Trophoblast cell (in vitro differentiated cells and primary cell): ENCODE data around the gene LCP2.

Source experiments
- DNase-seq, 2 donors: peaks; one replicate each; pipeline ENCODE4 v3.0.0-alpha.2; 2016
- H2AFZ ChIP-seq: 2 replicates; pipeline ENCODE4 v1.6.1; 2013; ENCODE audit warnings: low read length, moderate library complexity, mild to moderate bottlenecking; ENCODE audit not compliant: insufficient read depth, poor library complexity
- H2AK5ac ChIP-seq: 2 replicates; pipeline ENCODE4 v1.6.1; 2013; ENCODE audit warnings: mild to moderate bottlenecking, low read length
- H2BK120ac ChIP-seq: 2 replicates; pipeline ENCODE4 v1.6.1; 2013; ENCODE audit warnings: low read length, mild to moderate bottlenecking, moderate library complexity; ENCODE audit not compliant: insufficient read depth, poor library complexity
- H2BK12ac ChIP-seq: 2 replicates; pipeline ENCODE4 v1.6.1; 2013; ENCODE audit warnings: mild to moderate bottlenecking, low read length, moderate library complexity
- H2BK5ac ChIP-seq: 2 replicates; pipeline ENCODE4 v1.6.1; 2013; ENCODE audit warnings: low read length, low read depth, moderate library complexity, mild to moderate bottlenecking; ENCODE audit not compliant: poor library complexity
- H3K14ac ChIP-seq: 2 replicates; pipeline ENCODE4 v1.6.1; 2013; ENCODE audit warnings: mild to moderate bottlenecking, low read length
- H3K18ac ChIP-seq: 2 replicates; pipeline ENCODE4 v1.6.1; 2013; ENCODE audit warnings: mild to moderate bottlenecking, low read length
- H3K23ac ChIP-seq: 2 replicates; pipeline ENCODE4 v1.6.1; 2013; ENCODE audit warnings: low read length
- H3K27ac ChIP-seq: 2 replicates; pipeline ENCODE4 v1.5.1; 2013; ENCODE audit warnings: low read depth, mild to moderate bottlenecking, inconsistent platforms, low read length, moderate library complexity
- H3K27me3 ChIP-seq: 2 replicates; pipeline ENCODE4 v1.6.1; 2013; ENCODE audit warnings: inconsistent platforms, mild to moderate bottlenecking, low read length, moderate library complexity; ENCODE audit not compliant: insufficient read depth
- H3K36me3 ChIP-seq, 2 experiments: 1 replicate in 1 of 2; 2 replicates in 1 of 2; pipeline ENCODE4 v1.6.1; 2013; ENCODE audit warnings: low read length in 2 of 2, mild to moderate bottlenecking in 2 of 2, moderate library complexity in 1 of 2; ENCODE audit not compliant: insufficient read depth in 2 of 2, control insufficient read depth in 1 of 2
- H3K4ac ChIP-seq: 2 replicates; pipeline ENCODE4 v1.6.1; 2013; ENCODE audit warnings: low read depth, mild to moderate bottlenecking, low read length, moderate library complexity
- H3K4me1 ChIP-seq, 2 experiments: 1 replicate in 1 of 2; 2 replicates in 1 of 2; pipeline ENCODE4 v1.6.1; 2013; ENCODE audit warnings: low read length in 2 of 2, mild to moderate bottlenecking in 2 of 2, moderate library complexity in 1 of 2; ENCODE audit not compliant: insufficient read depth in 2 of 2, control insufficient read depth in 1 of 2
- H3K4me2 ChIP-seq: 2 replicates; pipeline ENCODE4 v1.6.1; 2013; ENCODE audit warnings: inconsistent platforms, mild to moderate bottlenecking, low read length, moderate library complexity
- H3K4me3 ChIP-seq: 2 replicates; pipeline ENCODE4 v1.5.1; 2013; ENCODE audit warnings: mild to moderate bottlenecking, low read depth, low read length, inconsistent platforms
- H3K79me1 ChIP-seq: one replicate; pipeline ENCODE4 v1.6.1; 2013; ENCODE audit warnings: low read length
- H3K79me2 ChIP-seq: 2 replicates; pipeline ENCODE4 v1.6.1; 2013; ENCODE audit warnings: low read length, mild to moderate bottlenecking; ENCODE audit not compliant: control insufficient read depth, insufficient read depth, poor library complexity
- H3K9ac ChIP-seq: 2 replicates; pipeline ENCODE4 v1.6.1; 2013; ENCODE audit warnings: mild to moderate bottlenecking, low read length
- H3K9me3 ChIP-seq: 2 replicates; pipeline ENCODE4 v1.6.1; 2013; ENCODE audit warnings: low read depth, mild to moderate bottlenecking, control low read depth, inconsistent platforms, low read length; ENCODE audit not compliant: insufficient read depth
- H4K12ac ChIP-seq: 2 replicates; pipeline ENCODE4 v1.6.1; 2013; ENCODE audit warnings: low read depth, mild to moderate bottlenecking, low read length, moderate library complexity
- H4K8ac ChIP-seq: 2 replicates; pipeline ENCODE4 v1.6.1; 2013; ENCODE audit warnings: low read depth, mild to moderate bottlenecking, low read length, moderate library complexity
- H4K91ac ChIP-seq: one replicate; pipeline ENCODE4 v1.6.1; 2013; ENCODE audit warnings: low read depth, mild to moderate bottlenecking, low read length, moderate library complexity
- WGBS: extraction: QIAGEN DNeasy Blood & Tissue Kit; methylation state at CpG from one replicate; pipeline ENCODE4 v1.1.7; 2013; ENCODE audit warnings: missing lambda C conversion rate; ENCODE audit not compliant: insufficient read length, insufficient coverage; ENCODE audit errors: extremely low coverage; 5-methylcytosine and 5-hydroxymethylcytosine counted together

Gene LCP2

GRCh38 chr5:170279459-170279817 lies 18.1 kb downstream of the LCP2 start:
- no peaks in the 10 kb centered on the region for H3K36me3 ChIP-seq

DNA sequence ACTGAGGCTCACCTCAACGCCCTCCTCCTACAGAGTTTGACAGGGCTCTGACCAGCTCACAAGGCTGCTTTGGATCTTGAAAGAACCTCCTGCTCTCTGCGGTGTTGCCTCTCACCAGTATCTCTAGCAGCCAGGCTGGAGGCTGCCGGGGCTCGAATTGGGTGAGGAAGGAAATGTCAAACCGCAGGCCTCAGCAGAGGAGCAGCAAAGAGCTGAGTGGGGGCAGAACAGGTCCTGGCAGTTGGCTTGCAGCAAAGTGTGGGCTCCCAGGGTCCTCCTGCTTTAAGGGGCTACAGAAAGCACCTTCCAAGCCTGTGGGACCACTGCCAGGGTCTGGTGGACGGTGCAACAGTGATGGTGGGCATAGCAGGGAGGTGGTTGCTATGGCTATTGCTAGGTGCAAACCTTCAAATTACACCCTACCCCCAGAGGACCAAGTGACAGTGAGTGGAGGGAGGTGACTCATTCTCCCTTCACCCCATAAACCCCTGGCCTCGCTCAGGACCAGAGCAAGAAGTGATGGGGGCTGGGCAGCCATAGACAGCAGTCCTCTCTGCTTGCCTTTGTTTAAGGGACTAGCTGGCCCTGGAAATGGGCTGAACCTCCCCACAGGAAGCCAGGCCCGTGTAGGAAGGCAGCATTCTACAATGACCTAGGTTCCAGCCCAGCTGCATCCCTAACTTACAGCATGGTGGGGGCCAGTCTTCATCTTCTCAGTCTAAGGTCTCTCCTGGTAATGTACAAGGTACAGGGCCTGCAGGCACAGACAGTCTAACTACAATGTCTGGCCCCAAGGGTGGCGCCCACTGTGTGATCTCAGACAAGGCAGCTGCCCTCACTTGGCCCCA lies 18.7 kb downstream of the LCP2 start:
- peaks cover 2% of the 10 kb centered on the region for H3K79me1 ChIP-seq
- peaks cover 13 to 21% of the 10 kb centered on the region in 2 experiments for H3K4me1 ChIP-seq
- H3K79me2 ChIP-seq: no peaks in the 10 kb centered on the region
- DNase-seq: no peak
- H2BK12ac ChIP-seq: peak overlapping the region; percentile 9
- H3K9me3 ChIP-seq: peaks cover 4% of the 10 kb centered on the region
- no peak overlapping the region for H3K9ac ChIP-seq
- WGBS: no CpG with 5 or more reads among the region's 9 CpGs
- no peak overlapping the region for H2AK5ac ChIP-seq
- H3K4ac ChIP-seq: no peak overlapping the region
- no peak overlapping the region for H3K18ac ChIP-seq
- peak overlapping the region; percentile 26 for H3K14ac ChIP-seq
- no peak overlapping the region for H2BK120ac ChIP-seq
- no peaks in the 10 kb centered on the region for H3K36me3 ChIP-seq
- peaks cover 2% of the 10 kb centered on the region for H3K27me3 ChIP-seq
- H3K23ac ChIP-seq: no peak overlapping the region
- H3K4me3 ChIP-seq: no peak overlapping the region
- peak overlapping the region; percentile 7 for H2BK5ac ChIP-seq
- no peak overlapping the region for H3K27ac ChIP-seq
- H2AFZ ChIP-seq: no peak overlapping the region
- no peak overlapping the region for H3K4me2 ChIP-seq
- H4K8ac ChIP-seq: peak overlapping the region; percentile 47
- no peak overlapping the region for H4K12ac ChIP-seq
- peak overlapping the region; percentile 29 for H4K91ac ChIP-seq

More at GRCh38 chr5:170279459-170279817, 18.1 kb downstream of the LCP2 start:
- peaks cover 2% of the 10 kb centered on the region for H3K79me1 ChIP-seq
- no peak overlapping the region for H3K9ac ChIP-seq
- no peak overlapping the region for H3K4me2 ChIP-seq
- WGBS: no CpG with 5 or more reads among the region's 4 CpGs
- no peak overlapping the region for H3K23ac ChIP-seq
- no peaks in the 10 kb centered on the region for H3K79me2 ChIP-seq
- H3K27ac ChIP-seq: no peak overlapping the region
- no peak overlapping the region for H2BK5ac ChIP-seq
- H2AK5ac ChIP-seq: no peak overlapping the region
- H2BK120ac ChIP-seq: no peak overlapping the region
- H3K18ac ChIP-seq: no peak overlapping the region
- no peak overlapping the region for H4K12ac ChIP-seq
- peaks cover 2% of the 10 kb centered on the region for H3K27me3 ChIP-seq
- no peak overlapping the region for H3K14ac ChIP-seq
- H3K4ac ChIP-seq: no peak overlapping the region
- no peak overlapping the region for H4K91ac ChIP-seq
- no peak for DNase-seq
- no peak overlapping the region for H2AFZ ChIP-seq
- H3K4me3 ChIP-seq: no peak overlapping the region
- H3K4me1 ChIP-seq: peaks cover 8 to 14% of the 10 kb centered on the region in 2 experiments
- H3K9me3 ChIP-seq: peaks cover 4% of the 10 kb centered on the region
- no peak overlapping the region for H4K8ac ChIP-seq
- H2BK12ac ChIP-seq: no peak overlapping the region

GRCh38 chr5:170277867-170278281 lies 19.7 kb downstream of the LCP2 start:
- Histone ChIP-seq H4K12ac (no peak overlapping the region), H4K8ac (no peak overlapping the region), H3K79me2 (no peaks in the 10 kb centered on the region), H3K9me3 (no peaks in the 10 kb centered on the region), H3K9ac (no peak overlapping the region), H3K36me3 (no peaks in the 10 kb centered on the region), H4K91ac (no peak overlapping the region), H2BK120ac (no peak overlapping the region), H3K4me2 (no peak overlapping the region), H3K27me3 (no peaks in the 10 kb centered on the region), H3K4ac (no peak overlapping the region), H3K14ac (no peak overlapping the region), H3K4me3 (no peak overlapping the region), H3K23ac (no peak overlapping the region), H3K18ac (no peak overlapping the region), H2BK5ac (no peak overlapping the region), H2AK5ac (no peak overlapping the region), H3K27ac (no peak overlapping the region), H3K79me1 (peaks cover 6% of the 10 kb centered on the region), H3K4me1 (peaks cover 19 to 29% of the 10 kb centered on the region in 2 experiments), H2AFZ (no peak overlapping the region), H2BK12ac (no peak overlapping the region)
- DNase-seq: no peak
- no CpG with 5 or more reads among the region's 6 CpGs for WGBS

DNA sequence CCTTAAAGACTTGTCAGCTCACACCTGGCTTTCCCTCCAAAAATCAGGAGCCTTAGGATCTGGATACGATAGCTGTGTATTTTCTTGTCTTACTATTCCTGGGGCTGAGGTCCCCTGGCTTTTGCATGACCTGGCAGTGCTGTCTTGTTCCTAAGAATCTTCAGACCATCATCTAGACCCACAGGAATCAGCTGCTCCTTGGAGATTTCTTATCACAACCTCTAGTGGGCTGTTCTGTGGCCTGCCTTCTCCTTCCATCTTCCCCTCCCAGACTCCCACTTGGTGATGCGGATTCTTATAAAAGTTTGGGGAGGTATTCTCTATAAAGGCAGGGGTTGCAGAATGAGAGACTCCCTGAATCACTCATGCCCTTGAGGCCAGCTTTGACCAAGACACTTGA lies 21.4 kb downstream of the LCP2 start:
- H3K4me1 ChIP-seq: peaks cover 19 to 29% of the 10 kb centered on the region in 2 experiments
- no peak overlapping the region for H4K8ac ChIP-seq
- H2BK12ac ChIP-seq: no peak overlapping the region
- H3K36me3 ChIP-seq: no peaks in the 10 kb centered on the region
- no peak overlapping the region for H2BK120ac ChIP-seq
- H3K23ac ChIP-seq: no peak overlapping the region
- H3K14ac ChIP-seq: no peak overlapping the region
- no CpG with 5 or more reads among the region's 2 CpGs for WGBS
- no peak overlapping the region for H3K4me3 ChIP-seq
- no peak overlapping the region for H3K4ac ChIP-seq
- H2AK5ac ChIP-seq: no peak overlapping the region
- H2BK5ac ChIP-seq: no peak overlapping the region
- peaks cover 6% of the 10 kb centered on the region for H3K79me1 ChIP-seq
- no peak overlapping the region for H3K9ac ChIP-seq
- no peaks in the 10 kb centered on the region for H3K27me3 ChIP-seq
- no peak for DNase-seq
- no peak overlapping the region for H4K12ac ChIP-seq
- H3K27ac ChIP-seq: no peak overlapping the region
- H3K79me2 ChIP-seq: no peaks in the 10 kb centered on the region
- no peak overlapping the region for H3K4me2 ChIP-seq
- no peak overlapping the region for H2AFZ ChIP-seq
- no peak overlapping the region for H4K91ac ChIP-seq
- no peaks in the 10 kb centered on the region for H3K9me3 ChIP-seq
- no peak overlapping the region for H3K18ac ChIP-seq
